ENCODE results near the gene PPP6R3. TPM values are rescaled to one million over a fixed set of nuclear protein-coding genes. Genes with fewer than 3 reads are reported as not detected.

PPP6R3 gene
- total and polyA plus RNA-seq, 9 donors: 44.3 to 80.9 (median 52.2) TPM

DNA sequence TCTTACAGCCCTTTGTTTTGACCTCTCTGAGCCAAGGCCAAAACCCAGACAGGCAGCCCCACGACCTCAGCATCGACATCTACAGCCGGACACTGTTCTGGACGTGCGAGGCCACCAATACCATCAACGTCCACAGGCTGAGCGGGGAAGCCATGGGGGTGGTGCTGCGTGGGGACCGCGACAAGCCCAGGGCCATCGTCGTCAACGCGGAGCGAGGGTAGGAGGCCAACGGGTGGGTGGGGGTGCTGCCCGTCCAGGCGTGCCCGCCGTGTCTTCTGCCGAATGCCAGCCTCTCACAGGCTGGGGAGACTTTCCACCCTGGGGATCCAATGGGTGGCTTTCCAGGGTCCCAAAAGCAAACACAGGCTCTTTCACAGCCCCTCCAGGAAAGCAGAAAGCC lies 37.1 kb upstream of the PPP6R3 start:
- H3K9me3 ChIP-seq (replicated peaks; ENCODE audit: control insufficient read depth, low read depth, low read length): no peaks in the 10 kb centered on the region
- peaks cover 64% of the 10 kb centered on the region for H3K36me3 ChIP-seq (ENCODE audit: control insufficient read depth, insufficient read depth, low read length)
- no peak overlapping the region for H3K4me3 ChIP-seq (ENCODE audit: low read length)
- peaks cover 30% of the 10 kb centered on the region for H3K4me1 ChIP-seq (ENCODE audit: control insufficient read depth, insufficient read depth, low read length)
- WGBS (ENCODE audit: insufficient coverage): 95% methylated on average over 19 of the region's 21 CpGs
- no peaks in the 10 kb centered on the region for H3K27me3 ChIP-seq (ENCODE audit: control insufficient read depth, insufficient read depth, low read length)
- no peak for DNase-seq
- no peak overlapping the region for H3K27ac ChIP-seq (ENCODE audit: low read length)

DNA sequence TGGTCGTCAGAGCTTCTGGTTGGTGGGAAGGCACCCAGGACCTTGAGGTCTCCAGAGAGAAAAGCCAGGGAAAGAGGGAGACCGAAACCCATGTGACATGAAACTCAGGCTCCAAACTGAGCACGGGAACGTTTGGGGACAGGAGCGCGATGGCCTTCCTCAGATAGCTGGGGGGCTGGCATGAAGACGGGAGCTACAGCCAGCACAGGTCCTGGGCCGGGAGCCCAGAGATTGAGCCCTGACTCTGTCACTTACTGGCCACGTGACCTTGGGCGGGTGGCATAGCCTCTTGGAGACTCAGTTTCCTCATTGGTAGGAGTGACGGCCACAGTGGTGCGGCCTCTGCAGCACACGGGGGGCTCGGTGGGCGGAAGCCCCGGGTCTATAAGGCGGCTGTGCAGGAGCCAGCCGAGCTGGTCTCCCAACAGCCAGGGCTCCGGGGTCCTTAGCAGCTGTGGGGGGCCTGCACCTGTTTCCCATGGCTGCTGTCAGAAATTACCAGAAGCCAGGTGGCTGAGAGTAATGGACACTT lies 36.4 kb upstream of the PPP6R3 start:
- 89% methylated on average over 19 of the region's 19 CpGs for WGBS (ENCODE audit: insufficient coverage)
- Histone ChIP-seq H3K9me3 (replicated peaks; ENCODE audit: control insufficient read depth, low read depth, low read length) (peaks cover 2% of the 10 kb centered on the region), H3K27ac (ENCODE audit: low read length) (peak overlapping the region; percentile 42), H3K4me3 (ENCODE audit: low read length) (no peak overlapping the region), H3K4me1 (ENCODE audit: control insufficient read depth, insufficient read depth, low read length) (peaks cover 30% of the 10 kb centered on the region), H3K27me3 (ENCODE audit: control insufficient read depth, insufficient read depth, low read length) (no peaks in the 10 kb centered on the region), H3K36me3 (ENCODE audit: control insufficient read depth, insufficient read depth, low read length) (peaks cover 65% of the 10 kb centered on the region)
- DNase-seq: no peak

DNA sequence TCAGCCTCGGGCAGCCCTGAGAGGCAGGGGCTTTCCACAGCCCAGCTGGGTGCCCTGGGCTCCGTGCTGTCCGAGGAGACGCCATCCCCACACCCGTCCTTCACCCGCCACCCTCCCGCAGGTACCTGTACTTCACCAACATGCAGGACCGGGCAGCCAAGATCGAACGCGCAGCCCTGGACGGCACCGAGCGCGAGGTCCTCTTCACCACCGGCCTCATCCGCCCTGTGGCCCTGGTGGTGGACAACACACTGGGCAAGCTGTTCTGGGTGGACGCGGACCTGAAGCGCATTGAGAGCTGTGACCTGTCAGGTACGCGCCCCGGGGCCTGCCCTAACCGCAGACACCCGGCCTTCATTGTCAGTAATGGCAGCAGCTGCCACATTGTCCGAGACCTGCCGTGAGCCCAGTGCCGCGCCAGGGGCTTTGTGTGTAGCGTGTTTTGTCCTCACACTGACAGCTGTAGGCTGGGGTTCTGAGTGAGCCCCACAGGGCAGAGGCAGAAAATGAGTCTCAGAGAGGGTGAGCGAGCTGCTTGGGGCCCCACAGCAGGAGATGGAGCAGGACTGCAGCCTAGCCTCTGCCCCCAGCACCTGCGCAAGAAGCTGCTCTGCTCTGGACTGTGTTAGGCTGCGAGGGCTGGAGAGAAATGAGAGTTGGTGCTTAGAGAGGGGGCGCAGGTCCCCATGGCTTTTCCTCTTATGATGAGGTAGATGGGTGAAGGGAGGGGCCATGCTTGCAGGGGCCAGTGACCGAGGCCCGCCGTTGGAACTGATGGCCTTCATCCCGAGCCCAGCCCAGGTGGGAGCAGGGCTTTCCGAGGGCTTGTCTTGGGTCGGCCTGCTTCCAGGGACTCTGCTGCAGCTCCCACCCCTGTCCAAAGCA lies 35.3 kb upstream of the PPP6R3 start:
- Histone ChIP-seq H3K4me1 (ENCODE audit: control insufficient read depth, insufficient read depth, low read length) (peaks cover 30% of the 10 kb centered on the region), H3K9me3 (replicated peaks; ENCODE audit: control insufficient read depth, low read depth, low read length) (peaks cover 10% of the 10 kb centered on the region), H3K27ac (ENCODE audit: low read length) (no peak overlapping the region), H3K4me3 (ENCODE audit: low read length) (no peak overlapping the region), H3K27me3 (ENCODE audit: control insufficient read depth, insufficient read depth, low read length) (no peaks in the 10 kb centered on the region), H3K36me3 (ENCODE audit: control insufficient read depth, insufficient read depth, low read length) (peaks cover 67% of the 10 kb centered on the region)
- no peak for DNase-seq
- 95% methylated on average over 32 of the region's 40 CpGs for WGBS (ENCODE audit: insufficient coverage)

DNA sequence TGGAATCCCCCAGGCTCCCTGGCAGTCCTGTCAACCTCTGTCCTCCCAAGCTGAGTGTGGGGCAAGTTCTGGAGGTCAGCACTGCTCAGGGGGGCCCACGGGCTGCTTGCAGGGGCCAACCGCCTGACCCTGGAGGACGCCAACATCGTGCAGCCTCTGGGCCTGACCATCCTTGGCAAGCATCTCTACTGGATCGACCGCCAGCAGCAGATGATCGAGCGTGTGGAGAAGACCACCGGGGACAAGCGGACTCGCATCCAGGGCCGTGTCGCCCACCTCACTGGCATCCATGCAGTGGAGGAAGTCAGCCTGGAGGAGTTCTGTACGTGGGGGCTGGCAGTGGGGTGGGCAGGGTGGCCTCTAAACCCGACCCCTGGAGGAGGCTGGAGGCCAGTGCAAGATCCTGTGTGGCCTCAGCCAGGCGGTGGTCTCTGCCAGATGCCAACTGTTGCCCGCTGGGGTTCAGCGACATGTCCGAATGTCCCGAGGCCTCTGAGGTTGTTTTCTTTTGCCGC lies 34.6 kb upstream of the PPP6R3 start:
- no peak overlapping the region for H3K27ac ChIP-seq (ENCODE audit: low read length)
- no peak overlapping the region for H3K4me3 ChIP-seq (ENCODE audit: low read length)
- peaks cover 70% of the 10 kb centered on the region for H3K36me3 ChIP-seq (ENCODE audit: control insufficient read depth, insufficient read depth, low read length)
- DNase-seq: no peak
- whole genome bisulfite sequencing (ENCODE audit: insufficient coverage): 90% methylated on average over 15 of the region's 21 CpGs
- H3K9me3 ChIP-seq (replicated peaks; ENCODE audit: control insufficient read depth, low read depth, low read length): peaks cover 10% of the 10 kb centered on the region
- H3K27me3 ChIP-seq (ENCODE audit: control insufficient read depth, insufficient read depth, low read length): no peaks in the 10 kb centered on the region
- H3K4me1 ChIP-seq (ENCODE audit: control insufficient read depth, insufficient read depth, low read length): peaks cover 32% of the 10 kb centered on the region

DNA sequence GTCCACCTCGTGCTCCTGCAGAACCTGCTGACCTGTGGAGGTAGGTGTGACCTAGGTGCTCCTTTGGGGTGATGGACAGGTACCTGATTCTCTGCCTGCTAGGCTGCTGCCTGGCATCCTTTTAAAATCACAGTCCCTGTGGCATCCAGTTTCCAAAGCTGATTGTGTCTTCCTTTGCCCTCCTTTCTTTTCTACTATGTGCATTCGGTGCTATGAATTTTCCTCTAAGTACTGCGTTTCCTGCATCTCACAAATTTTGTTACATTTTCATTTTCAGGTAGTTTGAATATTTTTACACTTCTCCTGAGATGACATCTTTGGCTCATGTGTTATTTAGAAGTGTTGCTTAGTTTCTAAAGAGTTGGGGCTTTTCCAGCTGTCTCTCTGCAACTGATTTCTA lies 30.9 kb upstream of the PPP6R3 start:
- no peak overlapping the region for H3K27ac ChIP-seq (ENCODE audit: low read length)
- no peak overlapping the region for H3K4me3 ChIP-seq (ENCODE audit: low read length)
- DNase-seq: no peak
- H3K4me1 ChIP-seq (ENCODE audit: control insufficient read depth, insufficient read depth, low read length): peaks cover 38% of the 10 kb centered on the region
- peaks cover 73% of the 10 kb centered on the region for H3K36me3 ChIP-seq (ENCODE audit: control insufficient read depth, insufficient read depth, low read length)
- peaks cover 10% of the 10 kb centered on the region for H3K9me3 ChIP-seq (replicated peaks; ENCODE audit: control insufficient read depth, low read depth, low read length)
- no peaks in the 10 kb centered on the region for H3K27me3 ChIP-seq (ENCODE audit: control insufficient read depth, insufficient read depth, low read length)
- WGBS (ENCODE audit: insufficient coverage): 83% methylated on average over 1 of the region's 3 CpGs

DNA sequence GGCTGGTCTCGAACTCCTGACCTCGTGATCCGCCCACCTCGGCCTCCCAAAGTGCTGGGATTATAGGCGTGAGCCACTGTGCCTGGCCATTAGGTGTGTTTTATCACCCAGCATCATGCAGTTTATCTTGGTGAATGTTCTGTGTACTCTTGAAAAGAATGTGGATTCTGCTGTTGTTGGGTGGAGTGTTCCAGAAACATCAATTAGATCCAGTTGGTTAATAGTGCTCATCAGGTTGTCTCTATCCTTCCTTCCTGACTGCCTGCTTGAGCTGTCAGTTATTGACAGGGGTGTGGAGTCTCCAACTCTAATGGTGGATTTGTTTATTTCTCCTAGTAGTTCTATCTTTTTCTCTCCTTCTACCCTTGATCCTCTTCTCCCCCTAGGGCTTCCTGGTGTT lies 30.2 kb upstream of the PPP6R3 start:
- DNase-seq: no peak
- Histone ChIP-seq H3K4me3 (ENCODE audit: low read length) (no peak overlapping the region), H3K27me3 (ENCODE audit: control insufficient read depth, insufficient read depth, low read length) (no peaks in the 10 kb centered on the region), H3K36me3 (ENCODE audit: control insufficient read depth, insufficient read depth, low read length) (peaks cover 73% of the 10 kb centered on the region), H3K4me1 (ENCODE audit: control insufficient read depth, insufficient read depth, low read length) (peaks cover 31% of the 10 kb centered on the region), H3K9me3 (replicated peaks; ENCODE audit: control insufficient read depth, low read depth, low read length) (peaks cover 10% of the 10 kb centered on the region), H3K27ac (ENCODE audit: low read length) (no peak overlapping the region)
- no CpG with 5 or more reads among the region's 5 CpGs for WGBS (ENCODE audit: insufficient coverage)

DNA sequence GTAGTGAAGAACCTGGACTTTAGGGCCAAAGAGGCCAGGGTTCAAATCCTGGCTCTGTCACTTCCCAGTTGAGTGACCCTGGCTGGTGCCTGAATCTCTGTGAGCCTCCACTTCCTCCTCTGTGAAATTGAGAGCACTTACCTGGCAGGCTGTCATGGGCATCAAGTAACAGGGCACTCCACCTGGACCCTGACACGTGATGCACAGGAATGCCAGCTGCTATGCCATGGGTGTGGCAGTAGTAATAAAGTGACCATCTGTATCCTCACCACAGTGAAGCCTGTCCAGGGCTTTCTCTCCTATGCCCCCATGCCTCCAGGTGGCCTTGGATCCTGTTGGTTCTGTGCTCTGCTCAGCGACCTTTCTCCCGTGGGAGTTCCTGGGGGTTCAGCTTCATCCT lies 29.8 kb upstream of the PPP6R3 start:
- no peak overlapping the region for H3K4me3 ChIP-seq (ENCODE audit: low read length)
- H3K27ac ChIP-seq (ENCODE audit: low read length): no peak overlapping the region
- peaks cover 29% of the 10 kb centered on the region for H3K4me1 ChIP-seq (ENCODE audit: control insufficient read depth, insufficient read depth, low read length)
- DNase-seq: no peak
- peaks cover 72% of the 10 kb centered on the region for H3K36me3 ChIP-seq (ENCODE audit: control insufficient read depth, insufficient read depth, low read length)
- no peaks in the 10 kb centered on the region for H3K27me3 ChIP-seq (ENCODE audit: control insufficient read depth, insufficient read depth, low read length)
- H3K9me3 ChIP-seq (replicated peaks; ENCODE audit: control insufficient read depth, low read depth, low read length): peaks cover 10% of the 10 kb centered on the region
- WGBS (ENCODE audit: insufficient coverage): 83% methylated on average over 2 of the region's 3 CpGs

DNA sequence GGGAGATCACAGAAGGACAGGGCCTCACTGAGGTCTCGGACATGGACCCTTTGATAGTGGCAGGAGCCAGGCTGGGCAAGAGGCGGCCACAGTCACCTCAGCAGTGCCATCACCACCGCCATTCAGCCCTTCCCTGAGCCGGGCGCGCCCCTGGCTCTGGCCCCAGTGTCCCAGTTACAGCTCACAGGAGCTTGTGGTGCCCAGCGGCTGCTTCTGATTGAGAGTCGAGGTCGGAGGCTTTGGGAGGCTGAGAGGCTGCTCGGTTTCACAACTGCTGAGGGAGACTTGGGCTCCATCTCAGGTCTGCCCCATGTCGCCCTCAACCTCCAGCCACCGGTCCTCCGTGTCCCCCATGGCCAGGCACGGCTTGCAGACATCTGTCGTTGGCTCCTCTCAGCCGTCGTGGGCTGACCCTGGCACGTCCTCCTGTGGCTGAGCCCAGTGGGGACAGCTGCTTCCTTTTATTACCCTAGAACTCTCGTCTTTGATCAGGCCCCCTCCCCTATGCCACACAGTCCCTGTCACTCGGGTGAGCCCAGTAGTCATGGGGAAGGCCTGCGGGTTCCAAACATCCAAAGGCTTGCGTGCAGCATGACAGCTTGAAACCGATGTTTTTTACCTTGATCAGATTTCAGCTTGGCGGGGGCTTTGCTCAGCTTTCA lies 28.4 kb upstream of the PPP6R3 start:
- Histone ChIP-seq H3K27me3 (ENCODE audit: control insufficient read depth, insufficient read depth, low read length) (no peaks in the 10 kb centered on the region), H3K9me3 (replicated peaks; ENCODE audit: control insufficient read depth, low read depth, low read length) (peaks cover 10% of the 10 kb centered on the region), H3K36me3 (ENCODE audit: control insufficient read depth, insufficient read depth, low read length) (peaks cover 69% of the 10 kb centered on the region), H3K4me1 (ENCODE audit: control insufficient read depth, insufficient read depth, low read length) (peaks cover 36% of the 10 kb centered on the region), H3K27ac (ENCODE audit: low read length) (peak overlapping the region; percentile 69), H3K4me3 (ENCODE audit: low read length) (no peak overlapping the region)
- DNase-seq: peak; percentile 67
- 51% methylated on average over 22 of the region's 24 CpGs for WGBS (ENCODE audit: insufficient coverage)

DNA sequence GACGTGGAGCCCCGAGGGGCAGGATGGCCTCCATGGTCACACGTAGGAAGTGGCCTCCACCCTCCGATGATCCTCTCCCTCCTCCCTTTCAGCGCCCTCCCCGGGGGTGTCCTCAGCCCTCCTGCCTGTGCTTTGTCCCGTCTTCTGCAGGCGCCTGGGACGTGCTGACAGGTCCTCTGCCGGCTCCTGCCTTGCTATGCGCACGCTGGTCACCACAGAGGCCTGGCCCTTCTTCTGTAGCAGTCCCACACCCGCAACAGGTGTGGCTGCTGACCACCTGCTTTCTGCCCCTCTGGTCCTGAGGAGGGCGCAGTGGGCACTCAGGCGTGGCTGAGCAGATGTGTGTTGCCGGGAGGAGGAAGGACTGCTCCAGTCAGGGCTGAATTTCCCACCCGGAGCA lies 27.7 kb upstream of the PPP6R3 start:
- peaks cover 43% of the 10 kb centered on the region for H3K4me1 ChIP-seq (ENCODE audit: control insufficient read depth, insufficient read depth, low read length)
- peak; percentile 46 for DNase-seq
- H3K4me3 ChIP-seq (ENCODE audit: low read length): no peak overlapping the region
- H3K27ac ChIP-seq (ENCODE audit: low read length): peak overlapping the region; percentile 69
- peaks cover 10% of the 10 kb centered on the region for H3K9me3 ChIP-seq (replicated peaks; ENCODE audit: control insufficient read depth, low read depth, low read length)
- H3K27me3 ChIP-seq (ENCODE audit: control insufficient read depth, insufficient read depth, low read length): no peaks in the 10 kb centered on the region
- peaks cover 70% of the 10 kb centered on the region for H3K36me3 ChIP-seq (ENCODE audit: control insufficient read depth, insufficient read depth, low read length)
- 66% methylated on average over 17 of the region's 17 CpGs for WGBS (ENCODE audit: insufficient coverage)

DNA sequence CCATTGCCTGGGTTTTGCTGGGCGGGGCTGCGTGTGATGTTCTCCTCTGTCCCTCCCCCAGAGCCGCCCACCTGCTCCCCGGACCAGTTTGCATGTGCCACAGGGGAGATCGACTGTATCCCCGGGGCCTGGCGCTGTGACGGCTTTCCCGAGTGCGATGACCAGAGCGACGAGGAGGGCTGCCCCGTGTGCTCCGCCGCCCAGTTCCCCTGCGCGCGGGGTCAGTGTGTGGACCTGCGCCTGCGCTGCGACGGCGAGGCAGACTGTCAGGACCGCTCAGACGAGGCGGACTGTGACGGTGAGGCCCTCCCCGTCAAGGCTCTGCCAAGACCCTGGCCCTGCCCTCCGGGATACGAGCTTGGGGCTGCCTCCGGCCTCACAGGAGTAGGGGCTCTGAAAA lies 27.0 kb upstream of the PPP6R3 start:
- no peak overlapping the region for H3K27ac ChIP-seq (ENCODE audit: low read length)

More for the DNA sequence above, 27.0 kb upstream of the PPP6R3 start:
- 89% methylated on average over 28 of the region's 31 CpGs for WGBS (ENCODE audit: insufficient coverage)
- DNase-seq: no peak
- peaks cover 10% of the 10 kb centered on the region for H3K9me3 ChIP-seq (replicated peaks; ENCODE audit: control insufficient read depth, low read depth, low read length)
- H3K36me3 ChIP-seq (ENCODE audit: control insufficient read depth, insufficient read depth, low read length): peaks cover 70% of the 10 kb centered on the region
- H3K4me1 ChIP-seq (ENCODE audit: control insufficient read depth, insufficient read depth, low read length): peaks cover 45% of the 10 kb centered on the region
- no peak overlapping the region for H3K4me3 ChIP-seq (ENCODE audit: low read length)
- no peaks in the 10 kb centered on the region for H3K27me3 ChIP-seq (ENCODE audit: control insufficient read depth, insufficient read depth, low read length)
